ENCODE data around the gene MED12L.

- TF ChIP-seq FOXP2 (optimal IDR thresholded peaks at IDR 0.05; ENCODE audit: control extremely low read depth, extremely low read length, insufficient read depth) (no peak), POLR2AphosphoS5 (IDR thresholded peaks at IDR 0.05; ENCODE audit: borderline replicate concordance, low read depth, low read length) (no peak), EZH2 (IDR thresholded peaks at IDR 0.05) (no peak)
Observed at GRCh38 chr3:151182349-151183079, 97.0 kb downstream of the MED12L start.

Data from SK-N-MC (cell line).